Mesodermal cell (in vitro differentiated cells): ENCODE measurements around the gene GRAMD1B.

ENCODE experiments used
- H3K27ac ChIP-seq: 2 replicates; pipeline ENCODE4 v1.7.0; 2013; ENCODE audit warnings: mild to moderate bottlenecking, low read depth, low read length, moderate library complexity; ENCODE audit not compliant: severe bottlenecking
- H3K36me3 ChIP-seq: 2 replicates; pipeline ENCODE4 v1.7.1; 2013; ENCODE audit warnings: mild to moderate bottlenecking, low read length, moderate library complexity; ENCODE audit not compliant: control insufficient read depth, insufficient read depth
- H3K4me1 ChIP-seq: one replicate; pipeline ENCODE4 v1.7.1; 2013; ENCODE audit warnings: mild to moderate bottlenecking, low read length; ENCODE audit not compliant: insufficient read depth, control insufficient read depth, poor library complexity, severe bottlenecking
- H3K4me3 ChIP-seq: 2 replicates; pipeline ENCODE4 v1.7.0; 2013; ENCODE audit warnings: low read length, control low read depth, mild to moderate bottlenecking; ENCODE audit not compliant: insufficient read depth, poor library complexity, severe bottlenecking; ENCODE audit errors: extremely low read depth
- H3K9me3 ChIP-seq: 2 replicates; pipeline ENCODE4 v1.7.1; 2013; ENCODE audit warnings: mild to moderate bottlenecking, low read length, moderate library complexity; ENCODE audit not compliant: control insufficient read depth
- WGBS, 2 experiments: methylation state at CpG; one replicate each; pipeline ENCODE4 v1.1.5; 2013; ENCODE audit warnings: missing lambda C conversion rate in 2 of 2; ENCODE audit not compliant: insufficient coverage in 2 of 2; 5-methylcytosine and 5-hydroxymethylcytosine counted together

The GRAMD1B gene

GRCh38 chr11:123410218-123410549 is 19.9 kb upstream of the GRAMD1B start:
- H3K27ac ChIP-seq = no peak overlapping the region
- H3K4me3 ChIP-seq = no peak overlapping the region
- peaks cover 2% of the 10 kb centered on the region for H3K4me1 ChIP-seq
- H3K9me3 ChIP-seq = no peaks in the 10 kb centered on the region
- WGBS, 2 experiments = 90 to 96% methylated on average over 3 of the region's 3 CpGs
- H3K36me3 ChIP-seq = no peaks in the 10 kb centered on the region

GRCh38 chr11:123413636-123414035 is 16.4 kb upstream of the GRAMD1B start:
- Histone ChIP-seq H3K36me3 (no peaks in the 10 kb centered on the region), H3K9me3 (no peaks in the 10 kb centered on the region), H3K27ac (no peak overlapping the region), H3K4me3 (no peak overlapping the region), H3K4me1 (no peaks in the 10 kb centered on the region)
- WGBS, 2 experiments = 91 to 93% methylated on average over 5 to 6 of the region's 6 CpGs

- Histone ChIP-seq H3K4me3 (no peak overlapping the region), H3K9me3 (no peaks in the 10 kb centered on the region), H3K36me3 (no peaks in the 10 kb centered on the region), H3K27ac (no peak overlapping the region), H3K4me1 (no peaks in the 10 kb centered on the region)
These were observed 13.5 kb upstream of the GRAMD1B start for GRCh38 chr11:123416566-123416965.

GRCh38 chr11:123418351-123419114 is 11.5 kb upstream of the GRAMD1B start:
- 90 to 97% methylated on average over 3 of the region's 4 CpGs for WGBS, 2 experiments
- Histone ChIP-seq H3K36me3 (no peaks in the 10 kb centered on the region), H3K4me1 (no peaks in the 10 kb centered on the region), H3K9me3 (no peaks in the 10 kb centered on the region), H3K4me3 (no peak overlapping the region), H3K27ac (no peak overlapping the region)

- Histone ChIP-seq H3K36me3 (no peaks in the 10 kb centered on the region), H3K9me3 (no peaks in the 10 kb centered on the region), H3K27ac (no peak overlapping the region), H3K4me3 (no peak overlapping the region), H3K4me1 (no peaks in the 10 kb centered on the region)
- 97 to 100% methylated on average over 1 to 3 of the region's 4 CpGs for WGBS, 2 experiments
These were observed 10.2 kb upstream of the GRAMD1B start for GRCh38 chr11:123419731-123420452.

- WGBS, 2 experiments = no CpG with 5 or more reads among the region's 1 CpG
- Histone ChIP-seq H3K36me3 (no peaks in the 10 kb centered on the region), H3K4me1 (no peaks in the 10 kb centered on the region), H3K4me3 (no peak overlapping the region), H3K9me3 (no peaks in the 10 kb centered on the region), H3K27ac (no peak overlapping the region)
These were observed 8.5 kb upstream of the GRAMD1B start for GRCh38 chr11:123421589-123421988.

- Histone ChIP-seq H3K27ac (no peak overlapping the region), H3K9me3 (no peaks in the 10 kb centered on the region), H3K4me3 (no peak overlapping the region), H3K36me3 (no peaks in the 10 kb centered on the region), H3K4me1 (no peaks in the 10 kb centered on the region)
- 86 to 94% methylated on average over 3 to 4 of the region's 4 CpGs for WGBS, 2 experiments
These were observed 4.7 kb upstream of the GRAMD1B start for GRCh38 chr11:123425367-123425766.

GRCh38 chr11:123426789-123427188 is 3.3 kb upstream of the GRAMD1B start:
- H3K27ac ChIP-seq = no peak overlapping the region
- H3K4me3 ChIP-seq = no peak overlapping the region
- H3K9me3 ChIP-seq = no peaks in the 10 kb centered on the region
- no peaks in the 10 kb centered on the region for H3K4me1 ChIP-seq
- H3K36me3 ChIP-seq = no peaks in the 10 kb centered on the region
- 91 to 92% methylated on average over 4 to 5 of the region's 5 CpGs for WGBS, 2 experiments

GRCh38 chr11:123427405-123427804 is 2.7 kb upstream of the GRAMD1B start:
- Histone ChIP-seq H3K27ac (no peak overlapping the region), H3K4me1 (peaks cover 2% of the 10 kb centered on the region), H3K36me3 (no peaks in the 10 kb centered on the region), H3K9me3 (no peaks in the 10 kb centered on the region), H3K4me3 (no peak overlapping the region)
- WGBS, 2 experiments = 66 to 68% methylated on average over 2 of the region's 2 CpGs

- Histone ChIP-seq H3K27ac (no peak overlapping the region), H3K4me1 (peaks cover 2% of the 10 kb centered on the region), H3K9me3 (no peaks in the 10 kb centered on the region), H3K4me3 (no peak overlapping the region), H3K36me3 (no peaks in the 10 kb centered on the region)
- WGBS, 2 experiments = 92 to 100% methylated on average over 4 of the region's 6 CpGs
These were observed 1.9 kb upstream of the GRAMD1B start for GRCh38 chr11:123428116-123428715.

GRCh38 chr11:123429336-123429735 is 733 bp upstream of the GRAMD1B start:
- 85 to 86% methylated on average over 4 of the region's 5 CpGs for WGBS, 2 experiments
- Histone ChIP-seq H3K27ac (peak overlapping the region; percentile 84), H3K4me1 (peaks cover 2% of the 10 kb centered on the region), H3K36me3 (peaks cover 2% of the 10 kb centered on the region), H3K4me3 (peak overlapping the region; percentile 76), H3K9me3 (no peaks in the 10 kb centered on the region)
